Bronchial epithelial cell (primary cell): ENCODE data around the gene RANBP1. TPM values are rescaled to one million over a fixed set of nuclear protein-coding genes. Genes with fewer than 3 reads are reported as not detected.

Experiments used
- DNase-seq: peaks from one replicate; pipeline ENCODE4 v3.0.0-alpha.2; 2010; ENCODE audit warnings: low read depth
- FAIRE-seq: peaks from 2 replicates; lab custom pipeline; 2011; peaks lifted over from hg19 to GRCh38; lab: Jason Lieb, UNC
- H3K27me3 ChIP-seq: 2 replicates; pipeline ENCODE4 v1.5.1; 2011; ENCODE audit warnings: low read length; ENCODE audit not compliant: control insufficient read depth, insufficient read depth
- H3K36me3 ChIP-seq: 2 replicates; pipeline ENCODE4 v1.5.1; 2011; ENCODE audit warnings: low read length; ENCODE audit not compliant: control insufficient read depth, insufficient read depth
- H3K4me3 ChIP-seq: 2 replicates; pipeline ENCODE4 v1.5.1; 2011; ENCODE audit warnings: mild to moderate bottlenecking, low read depth, low read length, control low read depth
- total RNA-seq: library from RNA; depleted of rRNA; stranded (reverse); fragments of >200 nt; gene quantifications from 2 replicates; pipeline ENCODE4 v1.2.1, GENCODE V29; 2014
- TF ChIP-seq, protein P1 (sequence below): IDR thresholded peaks from 2 replicates; pipeline ENCODE4 v1.5.1; 2011; ENCODE audit warnings: mild to moderate bottlenecking, moderate library complexity, low read length, control low read depth, inconsistent platforms; ENCODE audit not compliant: insufficient read depth, severe bottlenecking

The RANBP1 gene
- total RNA-seq, 1 donor from 2014 or later, result 263 TPM

GRCh38 chr22:20137113-20137512 lies 21.2 kb downstream of the RANBP1 start:
- FAIRE-seq, result no peak
- Histone ChIP-seq H3K27me3 (no peaks in the 10 kb centered on the region), H3K36me3 (peaks cover 6% of the 10 kb centered on the region), H3K4me3 (no peak overlapping the region)
- TF ChIP-seq, protein P1, sequence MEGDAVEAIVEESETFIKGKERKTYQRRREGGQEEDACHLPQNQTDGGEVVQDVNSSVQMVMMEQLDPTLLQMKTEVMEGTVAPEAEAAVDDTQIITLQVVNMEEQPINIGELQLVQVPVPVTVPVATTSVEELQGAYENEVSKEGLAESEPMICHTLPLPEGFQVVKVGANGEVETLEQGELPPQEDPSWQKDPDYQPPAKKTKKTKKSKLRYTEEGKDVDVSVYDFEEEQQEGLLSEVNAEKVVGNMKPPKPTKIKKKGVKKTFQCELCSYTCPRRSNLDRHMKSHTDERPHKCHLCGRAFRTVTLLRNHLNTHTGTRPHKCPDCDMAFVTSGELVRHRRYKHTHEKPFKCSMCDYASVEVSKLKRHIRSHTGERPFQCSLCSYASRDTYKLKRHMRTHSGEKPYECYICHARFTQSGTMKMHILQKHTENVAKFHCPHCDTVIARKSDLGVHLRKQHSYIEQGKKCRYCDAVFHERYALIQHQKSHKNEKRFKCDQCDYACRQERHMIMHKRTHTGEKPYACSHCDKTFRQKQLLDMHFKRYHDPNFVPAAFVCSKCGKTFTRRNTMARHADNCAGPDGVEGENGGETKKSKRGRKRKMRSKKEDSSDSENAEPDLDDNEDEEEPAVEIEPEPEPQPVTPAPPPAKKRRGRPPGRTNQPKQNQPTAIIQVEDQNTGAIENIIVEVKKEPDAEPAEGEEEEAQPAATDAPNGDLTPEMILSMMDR, result no peak
- no peak for DNase-seq

DNA sequence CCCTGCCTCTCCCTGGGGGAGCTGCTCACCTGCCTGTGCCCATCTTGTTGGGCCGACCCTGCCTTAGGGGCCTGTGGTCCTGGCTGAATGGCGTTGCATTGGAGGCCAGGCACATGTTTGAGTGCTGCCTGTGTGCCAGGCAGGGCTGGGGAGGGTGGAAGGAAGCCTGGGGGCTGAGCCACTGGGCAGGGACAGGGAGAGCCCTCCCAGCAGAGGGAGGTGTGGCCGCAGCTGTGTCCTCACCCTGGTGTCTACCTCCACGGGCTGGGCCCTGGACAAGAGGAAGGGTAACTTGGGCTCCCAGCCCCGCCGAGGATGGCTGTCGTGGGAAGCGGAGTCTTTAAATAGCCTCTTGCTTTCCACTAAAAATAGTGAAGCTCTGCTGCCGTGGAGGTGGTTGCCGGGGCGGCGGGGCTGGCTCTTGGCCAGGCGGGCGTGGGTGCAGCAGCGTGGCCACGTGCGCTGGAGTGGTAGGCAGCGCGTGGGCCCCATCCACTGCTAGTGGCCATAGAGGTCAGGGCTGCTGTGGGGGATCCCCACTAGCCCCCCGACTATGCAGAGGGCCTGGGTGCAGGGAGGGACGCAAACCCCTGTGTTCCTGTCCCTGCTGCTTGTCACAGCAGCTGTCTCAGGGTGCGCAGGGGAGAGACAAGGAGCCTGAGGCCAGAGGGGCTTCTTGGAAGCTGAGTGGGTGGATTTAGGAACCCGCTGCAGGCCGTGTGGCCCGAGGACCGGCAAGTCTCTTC lies 21.9 kb downstream of the RANBP1 start:
- H3K4me3 ChIP-seq, result no peak overlapping the region
- no peak for FAIRE-seq
- TF ChIP-seq, protein P1, result no peak
- no peaks in the 10 kb centered on the region for H3K27me3 ChIP-seq
- H3K36me3 ChIP-seq, result peaks cover 8% of the 10 kb centered on the region
- DNase-seq, result no peak

- FAIRE-seq (no peak), DNase-seq (no peak)
- peaks cover 9% of the 10 kb centered on the region for H3K36me3 ChIP-seq
- TF ChIP-seq, protein P1, result no peak
- no peaks in the 10 kb centered on the region for H3K27me3 ChIP-seq
- no peak overlapping the region for H3K4me3 ChIP-seq
Observed at GRCh38 chr22:20138417-20138738, 22.5 kb downstream of the RANBP1 start.

GRCh38 chr22:20138868-20139267 lies 23.0 kb downstream of the RANBP1 start:
- TF ChIP-seq, protein P1, result no peak
- no peaks in the 10 kb centered on the region for H3K27me3 ChIP-seq
- FAIRE-seq (no peak), DNase-seq (no peak)
- H3K36me3 ChIP-seq, result peaks cover 9% of the 10 kb centered on the region
- H3K4me3 ChIP-seq, result no peak overlapping the region

DNA sequence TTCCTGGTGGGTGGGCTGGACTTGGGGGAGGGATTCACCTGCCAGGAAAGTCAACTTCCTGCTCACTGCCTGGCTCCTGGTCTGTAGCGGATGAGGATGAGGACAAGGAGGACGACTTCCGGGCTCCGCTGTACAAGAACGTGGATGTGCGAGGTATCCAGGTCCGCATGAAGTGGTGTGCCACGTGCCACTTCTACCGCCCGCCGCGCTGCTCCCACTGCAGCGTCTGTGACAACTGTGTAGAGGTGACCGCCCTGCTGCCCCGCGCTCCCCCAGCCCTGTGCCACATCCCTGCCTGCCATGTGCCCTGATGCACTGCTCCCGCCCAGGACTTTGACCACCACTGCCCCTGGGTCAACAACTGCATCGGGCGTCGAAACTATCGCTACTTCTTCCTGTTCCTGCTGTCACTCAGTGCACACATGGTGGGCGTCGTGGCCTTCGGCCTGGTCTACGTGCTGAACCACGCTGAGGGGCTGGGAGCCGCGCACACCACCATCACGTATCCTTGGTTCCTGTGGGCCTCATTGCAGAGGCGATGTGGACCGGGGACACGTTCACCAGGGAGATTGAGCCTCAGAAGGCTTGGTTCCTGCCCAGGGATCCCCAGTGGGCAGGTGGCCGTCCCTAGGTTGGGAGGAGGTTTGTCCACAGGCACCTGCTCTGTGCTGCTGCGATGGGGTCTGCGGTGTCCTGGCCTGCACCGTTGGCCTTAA lies 23.6 kb downstream of the RANBP1 start:
- TF ChIP-seq, protein P1, result no peak
- DNase-seq (no peak), FAIRE-seq (no peak)
- Histone ChIP-seq H3K27me3 (no peaks in the 10 kb centered on the region), H3K4me3 (no peak overlapping the region), H3K36me3 (peaks cover 9% of the 10 kb centered on the region)
